Mucosa of gallbladder (tissue), 1 donor: ENCODE measurements around the gene LRRC23. TPM values are rescaled to one million over a fixed set of nuclear protein-coding genes. Genes with fewer than 3 reads are reported as not detected.

Experiments used
- DNase-seq: peaks from one replicate; pipeline ENCODE4 v3.0.0-alpha.2; 2020; ENCODE audit warnings: low spot score
- total RNA-seq: library from RNA; stranded (reverse); gene quantifications from one replicate; pipeline ENCODE4 v1.2.1, GENCODE V29; 2021
- donor health status: DM: no; HTN: no; CAD: no.

The LRRC23 gene
- total RNA-seq, 1 donor from 2014 or later, result 13.1 TPM

DNA sequence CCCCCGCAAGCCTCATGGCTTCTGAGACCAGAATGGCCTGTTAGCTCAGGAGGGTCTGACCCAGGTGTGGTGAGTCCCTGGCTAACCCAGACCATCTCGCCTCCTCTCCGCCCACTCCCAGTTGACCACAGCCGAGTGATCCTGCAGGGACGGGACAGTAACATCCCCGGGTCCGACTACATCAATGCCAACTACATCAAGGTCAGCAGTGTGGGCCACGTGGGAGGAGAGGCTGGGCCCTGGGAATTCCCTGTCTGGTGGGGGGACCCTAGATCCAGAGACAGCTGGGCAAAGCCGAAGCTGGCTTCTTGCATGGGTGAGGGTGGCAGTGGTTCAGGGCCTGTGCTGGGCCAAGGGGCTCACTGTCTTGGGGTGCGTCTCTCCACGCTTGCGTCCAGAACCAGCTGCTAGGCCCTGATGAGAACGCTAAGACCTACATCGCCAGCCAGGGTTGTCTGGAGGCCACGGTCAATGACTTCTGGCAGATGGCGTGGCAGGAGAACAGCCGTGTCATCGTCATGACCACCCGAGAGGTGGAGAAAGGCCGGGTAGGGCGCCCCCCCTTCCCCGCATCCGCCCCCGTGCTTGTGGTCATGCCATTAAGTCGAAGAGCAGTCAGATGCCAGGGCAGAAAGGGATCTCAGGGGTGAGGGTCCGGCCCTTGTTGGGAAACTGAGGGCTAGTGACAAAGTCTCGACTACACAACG lies 51.6 kb downstream of the LRRC23 start:
- no peak for DNase-seq

DNA sequence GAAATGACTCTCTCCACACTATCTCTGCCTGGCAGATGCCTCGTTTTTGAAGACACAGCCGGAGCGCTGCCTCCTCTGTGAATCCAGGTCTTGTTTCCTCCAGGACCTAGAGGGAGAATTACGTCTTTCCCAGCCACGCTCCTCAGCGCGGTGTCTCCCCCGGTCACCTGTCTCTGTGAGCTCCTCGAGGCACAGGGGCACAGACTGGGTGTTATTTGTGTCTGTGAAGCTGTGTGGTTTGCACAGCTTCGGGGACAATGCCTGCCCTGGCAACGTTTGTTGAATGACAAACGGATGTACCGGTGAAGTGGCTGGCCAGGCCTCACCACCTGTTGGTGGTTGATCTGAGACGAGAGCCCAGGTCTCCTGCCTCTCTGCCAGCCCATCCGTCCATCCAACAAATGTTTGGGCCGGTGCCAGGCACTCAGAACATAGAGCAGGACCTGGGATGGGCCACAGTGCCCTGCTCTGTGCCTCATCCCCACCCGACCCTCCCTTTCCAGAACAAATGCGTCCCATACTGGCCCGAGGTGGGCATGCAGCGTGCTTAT lies 52.6 kb downstream of the LRRC23 start:
- DNase-seq, result no peak

DNA sequence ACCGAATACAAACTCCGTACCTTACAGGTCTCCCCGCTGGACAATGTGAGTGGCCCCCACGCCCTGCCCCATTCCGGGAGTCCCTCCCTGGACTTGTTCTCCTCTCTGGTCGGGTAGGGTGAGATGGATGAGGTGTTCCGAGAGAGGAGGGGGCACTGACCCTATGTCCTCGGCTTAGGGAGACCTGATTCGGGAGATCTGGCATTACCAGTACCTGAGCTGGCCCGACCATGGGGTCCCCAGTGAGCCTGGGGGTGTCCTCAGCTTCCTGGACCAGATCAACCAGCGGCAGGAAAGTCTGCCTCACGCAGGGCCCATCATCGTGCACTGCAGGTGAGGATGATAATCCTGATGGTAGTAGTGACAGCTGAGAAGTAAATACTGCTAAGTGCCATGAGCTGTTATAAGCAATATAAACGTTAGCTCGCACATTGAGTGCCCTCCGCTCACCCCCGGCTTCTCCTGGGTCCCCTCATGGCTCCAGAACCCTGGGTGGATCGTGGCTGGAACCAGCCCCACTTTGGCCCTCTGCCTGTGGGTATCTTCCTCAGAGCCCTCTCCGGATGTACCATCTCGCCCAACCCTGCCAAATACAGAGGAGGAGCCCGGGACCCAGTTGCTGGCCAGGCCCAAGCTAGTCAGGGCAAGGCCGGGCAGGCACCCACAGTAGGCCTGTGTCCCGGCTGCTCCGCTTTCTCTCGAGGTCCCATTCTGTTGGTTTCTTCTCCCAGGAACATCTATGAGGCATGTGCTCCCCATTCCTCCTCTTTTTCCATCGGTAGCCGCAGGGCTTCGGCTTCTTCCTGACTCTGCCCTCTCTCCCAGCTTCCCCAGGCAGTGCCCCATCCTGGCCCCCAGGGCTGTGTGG lies 53.4 kb downstream of the LRRC23 start:
- DNase-seq, result no peak

DNA sequence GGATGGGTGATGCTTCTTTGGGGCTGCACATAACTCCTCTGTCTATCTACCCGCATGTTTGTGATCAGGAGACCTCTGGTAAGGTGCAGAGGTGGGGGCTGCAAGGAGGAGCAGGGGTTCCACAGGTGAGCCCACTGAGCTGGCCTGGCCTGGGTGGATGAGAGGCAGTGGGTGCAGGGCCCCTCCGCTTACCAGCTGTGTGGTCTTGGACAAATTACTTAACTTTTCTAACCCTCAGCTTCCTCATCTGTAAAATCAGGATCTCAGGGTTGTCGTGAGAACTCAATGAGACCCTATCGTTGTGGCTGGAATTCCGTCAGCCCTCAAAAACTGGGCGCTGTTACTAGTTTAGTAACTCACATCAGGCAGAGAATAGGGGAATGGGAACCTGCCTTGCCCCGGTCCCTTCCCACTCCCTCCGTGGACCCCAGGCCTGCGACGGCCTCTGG lies 54.0 kb downstream of the LRRC23 start:
- DNase-seq, result no peak

DNA sequence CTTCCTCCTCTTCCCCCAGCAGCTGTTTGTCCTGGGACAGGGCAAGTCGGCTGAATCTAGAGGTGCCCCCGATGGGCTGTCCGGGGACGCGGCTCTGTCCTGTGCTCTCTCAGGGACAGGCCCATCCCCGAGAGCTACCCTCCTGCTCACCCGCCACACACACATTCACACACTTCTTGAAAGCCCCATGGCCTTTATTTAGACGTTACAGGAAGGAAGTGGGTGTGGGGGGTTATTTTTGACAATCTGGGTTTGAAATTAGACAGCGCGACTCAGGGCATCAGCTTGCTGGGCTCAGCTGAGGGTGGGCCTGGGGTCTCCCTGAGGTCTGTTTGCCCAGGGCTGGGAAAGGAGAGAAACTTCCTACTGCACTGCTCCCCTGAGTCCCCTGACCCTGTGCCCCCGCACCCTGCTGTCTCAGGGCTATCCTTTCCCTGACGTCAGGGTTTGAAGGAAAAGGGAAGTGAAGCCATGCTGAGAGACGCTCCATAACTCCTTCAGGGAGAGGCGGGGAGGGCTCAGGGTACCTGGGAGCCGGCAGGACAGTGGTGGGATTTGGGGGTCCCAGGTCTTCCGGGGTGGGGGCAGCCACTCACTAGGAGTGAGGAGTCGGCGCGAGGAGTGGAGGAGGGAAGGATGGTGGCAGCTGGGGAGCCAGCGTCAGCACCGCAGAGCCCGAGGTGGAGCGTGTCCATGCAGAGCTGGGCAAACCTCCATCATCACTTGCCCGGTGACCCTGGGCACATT lies 54.6 kb downstream of the LRRC23 start:
- DNase-seq, result no peak

DNA sequence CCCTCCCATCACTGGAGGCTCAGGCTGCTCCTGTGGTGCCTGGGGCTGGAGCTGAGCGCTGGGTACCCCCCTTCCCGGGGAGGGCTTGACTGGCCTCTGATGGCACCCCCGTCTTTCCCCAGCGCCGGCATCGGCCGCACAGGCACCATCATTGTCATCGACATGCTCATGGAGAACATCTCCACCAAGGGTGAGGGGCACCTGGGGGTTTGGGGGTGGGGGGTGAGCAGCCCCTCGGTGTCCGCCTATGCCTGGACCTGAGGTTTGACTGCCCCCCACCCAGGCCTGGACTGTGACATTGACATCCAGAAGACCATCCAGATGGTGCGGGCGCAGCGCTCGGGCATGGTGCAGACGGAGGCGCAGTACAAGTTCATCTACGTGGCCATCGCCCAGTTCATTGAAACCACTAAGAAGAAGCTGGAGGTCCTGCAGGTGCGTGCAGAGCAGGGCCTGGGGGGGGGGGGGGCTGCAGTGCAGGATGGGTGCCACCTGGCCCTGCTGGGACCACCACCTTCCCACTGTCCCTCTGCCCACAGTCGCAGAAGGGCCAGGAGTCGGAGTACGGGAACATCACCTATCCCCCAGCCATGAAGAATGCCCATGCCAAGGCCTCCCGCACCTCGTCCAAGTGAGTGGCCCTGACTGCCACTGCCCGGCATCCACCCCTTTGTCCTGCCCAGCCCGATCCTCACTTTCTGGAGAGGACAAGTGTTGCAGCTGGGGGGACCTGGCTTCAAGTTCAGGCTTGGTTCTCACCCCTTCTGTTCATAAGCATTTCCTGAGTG lies 55.4 kb downstream of the LRRC23 start:
- DNase-seq, result no peak

DNA sequence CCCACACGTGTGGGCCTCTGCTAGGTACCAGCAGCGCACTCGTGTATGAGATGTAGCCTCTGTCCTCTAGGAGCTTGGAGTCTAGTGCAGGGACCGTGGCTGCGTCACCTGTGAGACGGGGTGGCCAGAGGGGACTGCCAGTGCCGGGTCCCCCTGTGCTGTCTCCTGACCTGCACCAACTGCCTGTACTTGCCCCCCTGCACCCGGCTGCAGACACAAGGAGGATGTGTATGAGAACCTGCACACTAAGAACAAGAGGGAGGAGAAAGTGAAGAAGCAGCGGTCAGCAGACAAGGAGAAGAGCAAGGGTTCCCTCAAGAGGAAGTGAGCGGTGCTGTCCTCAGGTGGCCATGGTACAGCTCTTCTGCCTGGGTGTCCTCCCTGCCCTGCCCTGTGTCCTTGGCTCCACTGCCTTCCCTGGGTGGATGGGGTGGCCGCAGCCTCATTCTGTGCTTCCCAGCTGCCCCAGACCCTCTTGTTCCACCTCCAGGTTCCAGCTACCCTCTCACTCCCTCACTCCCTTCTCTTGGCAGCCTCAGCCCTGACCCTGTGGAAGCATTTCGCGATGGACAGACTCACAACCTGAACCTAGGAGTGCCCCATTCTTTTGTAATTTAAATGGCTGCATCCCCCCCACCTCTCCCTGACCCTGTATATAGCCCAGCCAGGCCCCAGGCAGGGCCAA lies 56.1 kb downstream of the LRRC23 start:
- no peak for DNase-seq

DNA sequence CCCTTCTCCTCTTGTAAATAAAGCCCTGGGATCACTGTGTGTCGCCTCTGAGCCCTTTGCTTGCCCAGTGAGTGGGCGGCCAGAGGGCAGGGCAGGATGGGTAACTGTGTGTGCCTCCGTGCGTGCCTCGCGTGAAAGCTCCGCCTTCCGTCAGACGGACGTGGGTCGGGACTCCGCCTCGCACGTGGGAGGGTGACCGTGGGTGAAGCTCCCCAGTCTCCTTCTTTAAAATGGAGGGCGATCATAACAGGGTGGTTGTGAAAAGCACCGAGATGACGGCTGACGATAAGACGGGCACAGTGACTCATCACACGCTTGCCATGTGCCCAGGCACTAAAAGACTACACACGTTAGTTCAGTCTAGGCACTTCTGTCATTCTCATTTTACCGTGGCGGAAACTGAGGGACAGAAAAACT lies 56.7 kb downstream of the LRRC23 start:
- DNase-seq, result peak; percentile 64

DNA sequence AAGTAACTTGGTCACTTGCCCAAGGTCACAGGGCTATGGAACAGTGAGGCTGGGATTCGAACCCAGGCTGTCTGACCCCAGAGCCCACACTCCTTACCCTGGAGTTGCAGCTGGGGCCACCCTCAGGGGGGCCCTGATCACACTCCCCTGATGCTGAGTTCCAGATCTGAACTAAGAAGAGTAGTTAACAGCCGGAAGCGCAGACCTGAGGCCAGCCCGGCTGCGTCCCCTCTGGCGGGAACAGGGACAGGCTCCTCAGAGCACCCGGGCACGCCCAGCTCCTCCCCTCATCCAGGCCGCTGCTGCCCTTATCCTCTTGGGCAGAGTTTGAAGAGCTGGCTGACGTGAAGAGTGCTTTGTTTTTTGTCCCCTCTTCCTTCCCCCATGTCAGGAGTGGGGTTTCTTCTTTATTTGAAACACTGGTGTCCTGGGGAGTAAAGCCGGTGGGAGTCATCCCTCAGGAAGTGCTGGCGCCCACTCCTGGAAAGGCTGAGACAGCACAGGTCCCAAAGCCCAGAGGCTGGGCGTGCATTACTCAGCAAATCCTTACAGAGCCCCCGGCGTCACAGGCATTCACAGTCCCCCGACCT lies 57.2 kb downstream of the LRRC23 start:
- DNase-seq, result peak; percentile 46

DNA sequence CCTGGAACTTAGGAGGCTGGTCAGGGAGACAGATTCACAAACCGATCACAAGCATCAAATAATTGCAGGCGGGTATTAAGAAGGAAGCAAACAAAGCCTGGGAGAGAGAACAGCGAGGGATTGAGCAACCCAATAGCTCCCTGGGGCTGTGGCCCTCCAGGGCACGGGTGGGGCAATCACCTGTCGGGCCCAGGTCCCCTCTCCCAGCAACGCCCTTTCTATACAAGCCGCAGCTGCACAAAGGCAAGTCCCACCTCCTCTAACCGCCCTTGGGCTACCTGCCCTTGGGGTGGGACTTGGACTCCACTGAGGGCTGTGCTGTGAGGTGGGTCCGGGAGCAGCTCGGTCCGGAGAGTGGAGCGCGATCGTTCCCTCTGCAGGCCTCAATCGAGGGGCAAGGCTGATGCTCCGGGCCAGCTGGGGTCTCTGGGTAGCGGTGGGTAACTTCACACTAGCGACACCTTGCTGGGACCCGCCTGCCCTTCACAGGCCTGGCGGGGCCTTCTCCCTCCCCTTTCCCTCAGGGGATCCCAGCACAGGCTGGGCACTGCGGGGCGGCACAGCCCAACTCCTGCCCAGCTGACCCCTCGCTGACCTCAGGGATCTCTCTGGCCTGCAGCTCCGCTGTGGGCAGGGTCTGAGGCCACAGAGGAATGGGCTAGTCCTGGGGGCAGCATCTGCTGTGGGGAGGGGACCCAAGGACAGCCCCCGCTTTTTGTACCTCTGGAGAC lies 57.8 kb downstream of the LRRC23 start:
- DNase-seq, result peak; percentile 64

DNA sequence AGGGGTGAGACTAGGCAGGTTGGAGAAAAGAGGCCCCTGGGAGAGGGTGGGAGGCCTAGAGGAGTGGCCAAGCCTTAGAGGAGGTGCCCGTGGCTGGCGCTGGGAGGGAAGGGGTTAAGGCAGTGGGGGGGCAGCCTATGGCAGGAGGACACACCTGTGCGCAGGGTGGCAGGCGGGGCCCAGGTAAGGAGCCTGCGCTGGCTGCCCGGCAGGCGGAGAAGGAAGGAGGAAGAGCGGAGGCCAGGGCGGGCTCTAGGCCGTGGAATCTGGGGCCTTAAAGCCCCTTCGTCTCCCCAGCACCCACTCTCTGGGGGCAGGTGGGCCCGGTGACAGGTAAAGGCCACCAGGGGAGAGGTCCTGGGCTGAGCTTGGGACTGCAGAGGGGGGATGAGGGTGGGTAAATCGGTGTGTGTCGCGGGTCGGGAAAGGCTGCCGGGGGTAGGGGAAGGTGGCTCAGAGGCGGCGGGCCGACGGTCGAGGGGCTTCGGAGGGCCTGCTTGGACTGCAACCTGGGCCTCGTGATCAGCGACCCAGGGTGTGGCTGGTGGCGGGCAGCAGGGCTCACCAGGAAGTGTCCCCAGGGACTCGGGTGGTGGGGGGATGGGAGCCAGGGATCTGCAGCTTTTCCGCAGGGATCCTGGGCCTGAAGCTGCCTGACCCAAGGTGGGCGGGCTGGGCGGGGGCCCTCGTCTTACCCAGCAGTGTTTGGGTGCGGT lies 58.6 kb downstream of the LRRC23 start:
- DNase-seq, result peak; percentile 86

Other genes starting within 250 kb of the LRRC23 start
- gene ING4, start 241.7 kb upstream of the LRRC23 start, total RNA-seq, result 58.0 TPM
- gene ZNF384, start 215.4 kb upstream of the LRRC23 start, total RNA-seq, result 60.6 TPM
- 5.0 TPM for gene PIANP, start 204.0 kb upstream of the LRRC23 start, total RNA-seq
- gene COPS7A, start 180.8 kb upstream of the LRRC23 start, total RNA-seq, result 61.4 TPM
- 175 TPM for gene MLF2, start 151.7 kb upstream of the LRRC23 start, total RNA-seq
- gene PTMS, start 138.5 kb upstream of the LRRC23 start, total RNA-seq, result 293 TPM
- 1.4 TPM for gene LAG3, start 132.3 kb upstream of the LRRC23 start, total RNA-seq
- 32.1 TPM for gene CD4, start 115.3 kb upstream of the LRRC23 start, total RNA-seq
- 12.3 TPM for gene GPR162, start 83.0 kb upstream of the LRRC23 start, total RNA-seq
- 28.1 TPM for gene P3H3, start 76.4 kb upstream of the LRRC23 start, total RNA-seq
- 3.3 TPM for gene GNB3, start 63.9 kb upstream of the LRRC23 start, total RNA-seq
- gene CDCA3, start 53.5 kb upstream of the LRRC23 start, total RNA-seq, result 2.2 TPM
- gene USP5, start 52.7 kb upstream of the LRRC23 start, total RNA-seq, result 98.4 TPM
- 610 TPM for gene TPI1, start 37.3 kb upstream of the LRRC23 start, total RNA-seq
- gene SPSB2, start 31.5 kb upstream of the LRRC23 start, total RNA-seq, result 33.7 TPM
- gene ENO2, start 9.8 kb downstream of the LRRC23 start, total RNA-seq, result 30.5 TPM
- 153 TPM for gene ATN1, start 23.1 kb downstream of the LRRC23 start, total RNA-seq
- not detected for gene RNU7-1, start 39.0 kb downstream of the LRRC23 start, total RNA-seq
- gene C12orf57, start 39.2 kb downstream of the LRRC23 start, total RNA-seq, result 265 TPM
- 66.4 TPM for gene PTPN6, start 46.5 kb downstream of the LRRC23 start, total RNA-seq
- gene PHB2, start 65.8 kb downstream of the LRRC23 start, total RNA-seq, result 141 TPM
- 31.8 TPM for gene EMG1, start 66.1 kb downstream of the LRRC23 start, total RNA-seq
- 26.6 TPM for gene LPCAT3, start 113.7 kb downstream of the LRRC23 start, total RNA-seq
- gene C1S, start 155.9 kb downstream of the LRRC23 start, total RNA-seq, result 319 TPM
- 303 TPM for gene C1R, start 187.6 kb downstream of the LRRC23 start, total RNA-seq
- 49.6 TPM for gene C1RL, start 204.4 kb downstream of the LRRC23 start, total RNA-seq
- gene RBP5, start 224.1 kb downstream of the LRRC23 start, total RNA-seq, result 7.1 TPM
- gene CLSTN3, start 225.5 kb downstream of the LRRC23 start, total RNA-seq, result 40.6 TPM